Measurements from ENCODE around the gene HACD3. TPM values are rescaled to one million over a fixed set of nuclear protein-coding genes. Genes with fewer than 3 reads are reported as not detected.

Gene HACD3
- polyA plus RNA-seq, 1 of the 3 experiments (the other 2 are of a cell fraction): 45.7 TPM

GRCh38 chr15:65541231-65541820, 11.1 kb downstream of the HACD3 start (continued):
- no peak for TF ChIP-seq REST (IDR thresholded peaks at IDR 0.05; ENCODE audit: low read depth, low read length)
- TF ChIP-seq ELF1 (IDR thresholded peaks at IDR 0.05): no peak
- no peak for TF ChIP-seq FOXJ3 (CRISPR knock-in tag; IDR thresholded peaks at IDR 0.05)
- TF ChIP-seq NRF1 (IDR thresholded peaks at IDR 0.05; ENCODE audit: low read depth, low read length): no peak

- CTCF ChIA-PET: no interaction called here
- DNase-seq: no peak
- H3K4me1 ChIP-seq (ENCODE audit: control insufficient read depth in 1 of 2, insufficient read depth in 2 of 2, low read depth in 1 of 2, low read length in 1 of 2): no peaks in the 10 kb centered on the region
- no peaks in the 10 kb centered on the region for H3F3A ChIP-seq (replicated peaks; ENCODE audit: insufficient read depth)
- peaks cover 0 to 2% of the 10 kb centered on the region in 2 experiments for H3K36me3 ChIP-seq (replicated peaks in 1 of 2; ENCODE audit: control insufficient read depth in 1 of 2, insufficient read depth in 2 of 2, low read length in 1 of 2)
- H3K9me2 ChIP-seq: no peaks in the 10 kb centered on the region; the same call in 1 of the 2 replicates
- TF ChIP-seq MEF2A (IDR thresholded peaks at IDR 0.05; ENCODE audit: borderline replicate concordance, low read depth): no peak
- no peak for TF ChIP-seq CHD2 (IDR thresholded peaks at IDR 0.05; ENCODE audit: low read length, partially characterized antibody)
- no peak for TF ChIP-seq CTCF (IDR thresholded peaks at IDR 0.05)
- no peak for TF ChIP-seq NRF1 (IDR thresholded peaks at IDR 0.05; ENCODE audit: low read depth, low read length)
- no peak for TF ChIP-seq RXRA (IDR thresholded peaks at IDR 0.05; ENCODE audit: borderline replicate concordance, low read depth)
- no peak for TF ChIP-seq MXI1 (IDR thresholded peaks at IDR 0.05; ENCODE audit: low read depth, low read length)
- no peak for TF ChIP-seq TEAD4 (IDR thresholded peaks at IDR 0.05; ENCODE audit: borderline replicate concordance, insufficient read depth)
- no peak for TF ChIP-seq FOSL2 (IDR thresholded peaks at IDR 0.05; ENCODE audit: borderline replicate concordance, low read depth)
- TF ChIP-seq RFX5 (IDR thresholded peaks at IDR 0.05; ENCODE audit: low read length): no peak
- TF ChIP-seq FOXJ3 (CRISPR knock-in tag; IDR thresholded peaks at IDR 0.05): no peak
- TF ChIP-seq RAD21 (IDR thresholded peaks at IDR 0.05; ENCODE audit: low read length): no peak
- no peak for TF ChIP-seq REST (IDR thresholded peaks at IDR 0.05; ENCODE audit: low read depth, low read length)
- no peak for TF ChIP-seq EP300 (IDR thresholded peaks at IDR 0.05; ENCODE audit: borderline replicate concordance in 1 of 2, low read depth in 1 of 2, low read length in 1 of 2)
- TF ChIP-seq FOXM1 (IDR thresholded peaks at IDR 0.05; ENCODE audit: low read depth): no peak
- TF ChIP-seq USF1 (IDR thresholded peaks at IDR 0.05; ENCODE audit: borderline replicate concordance, low read depth): no peak
- TF ChIP-seq GATA2 (CRISPR knock-in tag; IDR thresholded peaks at IDR 0.05): no peak
- H3K27ac ChIP-seq (ENCODE audit: low read depth in 2 of 2, low read length in 1 of 2): no peak overlapping the region
- H3K27me3 ChIP-seq (ENCODE audit: insufficient read depth): no peaks in the 10 kb centered on the region
- no peaks in the 10 kb centered on the region for H3K9me3 ChIP-seq
- no peak overlapping the region for H3K9ac ChIP-seq
- H4K20me1 ChIP-seq (ENCODE audit: insufficient read depth): peaks cover 32% of the 10 kb centered on the region
- H3K79me2 ChIP-seq (ENCODE audit: insufficient read depth): peaks cover 100% of the 10 kb centered on the region
- POLR2A ChIA-PET: no interaction called here
- no peak overlapping the region for H3K4me2 ChIP-seq
- H3K4me3 ChIP-seq (ENCODE audit: low read depth in 2 of 2, low read length in 1 of 2): no peak overlapping the region
- no peak overlapping the region for H2AFZ ChIP-seq (ENCODE audit: low read depth)
Observed at GRCh38 chr15:65547841-65548240, 17.6 kb downstream of the HACD3 start.

Measured in SK-N-SH (cell line).